Vagina (tissue), 2 donors: ENCODE results near the gene RNU6-9.

Experiments
- CTCF ChIP-seq, 3 experiments: fragments of 450-650 bp in 2 of 3; fragments of 200-600 bp in 1 of 3; sonication (generic) in 1 of 3; IDR thresholded peaks; one replicate each; pipeline ENCODE4 v1.5.1; 2017 to 2019; ENCODE audit warnings: antibody characterized with exemption in 3 of 3, mild to moderate bottlenecking in 2 of 3, moderate library complexity in 2 of 3
- POLR2A ChIP-seq, 2 donors: fragments of 450-650 bp; IDR thresholded peaks; one replicate each; pipeline ENCODE4 v1.6.1; 2017; ENCODE audit warnings: antibody characterized with exemption in 2 of 2, mild to moderate bottlenecking in 2 of 2, moderate library complexity in 2 of 2
- POLR2AphosphoS5 ChIP-seq, 2 donors: sonication (generic); formaldehyde crosslinking; IDR thresholded peaks; one replicate each; pipeline ENCODE4 v1.9.0; 2017; ENCODE audit warnings: antibody characterized with exemption in 2 of 2, mild to moderate bottlenecking in 2 of 2, low read depth in 1 of 2; ENCODE audit not compliant: insufficient read depth in 1 of 2

DNA sequence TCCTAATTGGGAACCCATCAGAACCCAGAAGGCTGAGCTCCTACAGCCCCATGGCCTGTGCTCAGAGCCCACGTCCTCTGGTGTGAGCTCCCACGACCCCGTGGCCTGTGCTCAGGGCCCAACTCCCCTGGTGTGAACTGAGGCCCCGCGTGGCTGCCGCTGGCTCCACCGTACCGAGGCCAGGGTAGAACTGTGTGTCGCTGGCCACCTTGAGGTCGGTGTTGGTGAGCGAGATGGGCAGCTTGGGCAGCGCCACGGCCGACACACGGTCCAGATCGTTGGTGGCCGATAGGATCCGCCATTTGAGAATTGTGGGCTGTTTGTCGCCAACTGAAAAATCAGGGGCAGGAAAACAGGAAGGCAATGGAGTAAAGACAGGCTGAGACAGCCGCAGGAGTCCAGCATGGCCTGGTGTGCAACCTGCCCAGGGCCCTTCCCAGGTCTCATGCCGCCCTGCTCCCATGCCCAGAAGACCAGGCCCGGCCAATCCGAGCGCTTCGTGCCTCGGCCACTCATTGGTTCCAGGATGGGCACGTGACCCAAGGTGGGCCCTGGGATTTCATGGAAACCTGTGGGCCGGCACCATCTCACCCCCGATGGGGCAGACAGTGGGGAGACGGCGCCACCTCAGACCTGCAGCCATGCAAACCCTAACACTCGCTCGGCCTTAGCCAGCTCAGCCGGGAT lies 11.8 kb upstream of the RNU6-9 start:
- TF ChIP-seq CTCF (IDR thresholded peaks at IDR 0.05) (no peak), POLR2AphosphoS5 (IDR thresholded peaks at IDR 0.05; ENCODE audit: insufficient read depth in 1 of 2, low read depth in 1 of 2) (no peak), POLR2A (IDR thresholded peaks at IDR 0.05) (no peak)
